Measurements from ENCODE around the gene HHAT. TPM values are rescaled to one million over a fixed set of nuclear protein-coding genes. Genes with fewer than 3 reads are reported as not detected.
A peak's percentile ranks its signal among the peaks of the same experiment; 100 is the strongest.

HHAT gene
- total RNA-seq, 2 donors from 2014 or later, result 4.5 to 4.6 TPM

DNA sequence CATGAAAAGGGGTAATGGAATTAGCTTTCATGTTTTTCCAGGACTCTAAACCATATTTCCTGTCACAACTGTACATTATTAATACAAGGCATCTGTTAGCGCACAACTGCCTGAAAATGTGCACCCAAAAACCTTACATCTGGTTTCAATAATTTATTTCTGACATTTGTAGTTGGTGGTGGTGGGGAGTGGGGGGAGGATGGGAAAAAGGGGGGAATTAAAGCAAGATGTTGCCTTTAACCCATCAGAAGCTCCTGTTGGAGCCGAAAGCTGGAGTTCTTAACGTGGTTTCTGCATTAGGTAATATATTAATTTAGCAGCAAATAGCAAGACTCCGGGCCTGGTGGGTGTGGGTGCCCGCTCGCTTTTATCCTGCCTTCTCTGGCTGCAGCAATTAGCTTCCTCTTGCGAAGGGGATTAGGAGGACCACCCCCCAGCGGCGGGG is 36.9 kb upstream of the HHAT start:
- peaks cover 22 to 46% of the 10 kb centered on the region in 2 donors for H3K4me1 ChIP-seq (ENCODE audit: control insufficient read depth in 1 of 2, low read depth in 2 of 2)
- no peaks in the 10 kb centered on the region for H3K27me3 ChIP-seq (replicated peaks; ENCODE audit: insufficient read depth)
- TF ChIP-seq, protein P1, sequence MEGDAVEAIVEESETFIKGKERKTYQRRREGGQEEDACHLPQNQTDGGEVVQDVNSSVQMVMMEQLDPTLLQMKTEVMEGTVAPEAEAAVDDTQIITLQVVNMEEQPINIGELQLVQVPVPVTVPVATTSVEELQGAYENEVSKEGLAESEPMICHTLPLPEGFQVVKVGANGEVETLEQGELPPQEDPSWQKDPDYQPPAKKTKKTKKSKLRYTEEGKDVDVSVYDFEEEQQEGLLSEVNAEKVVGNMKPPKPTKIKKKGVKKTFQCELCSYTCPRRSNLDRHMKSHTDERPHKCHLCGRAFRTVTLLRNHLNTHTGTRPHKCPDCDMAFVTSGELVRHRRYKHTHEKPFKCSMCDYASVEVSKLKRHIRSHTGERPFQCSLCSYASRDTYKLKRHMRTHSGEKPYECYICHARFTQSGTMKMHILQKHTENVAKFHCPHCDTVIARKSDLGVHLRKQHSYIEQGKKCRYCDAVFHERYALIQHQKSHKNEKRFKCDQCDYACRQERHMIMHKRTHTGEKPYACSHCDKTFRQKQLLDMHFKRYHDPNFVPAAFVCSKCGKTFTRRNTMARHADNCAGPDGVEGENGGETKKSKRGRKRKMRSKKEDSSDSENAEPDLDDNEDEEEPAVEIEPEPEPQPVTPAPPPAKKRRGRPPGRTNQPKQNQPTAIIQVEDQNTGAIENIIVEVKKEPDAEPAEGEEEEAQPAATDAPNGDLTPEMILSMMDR (IDR thresholded peaks at IDR 0.05), result no peak
- H3K36me3 ChIP-seq, result no peaks in the 10 kb centered on the region
- H3K27ac ChIP-seq, result peak overlapping the region; percentile 88 to 95
- H3K9me3 ChIP-seq, result no peaks in the 10 kb centered on the region
- ATAC-seq (ENCODE audit: insufficient number of reproducible peaks, low FRiP score, low read depth), result no peak
- peak overlapping the region; percentile 64 for H3K4me3 ChIP-seq
- DNase-seq (ENCODE audit: low spot score), result no peak

DNA sequence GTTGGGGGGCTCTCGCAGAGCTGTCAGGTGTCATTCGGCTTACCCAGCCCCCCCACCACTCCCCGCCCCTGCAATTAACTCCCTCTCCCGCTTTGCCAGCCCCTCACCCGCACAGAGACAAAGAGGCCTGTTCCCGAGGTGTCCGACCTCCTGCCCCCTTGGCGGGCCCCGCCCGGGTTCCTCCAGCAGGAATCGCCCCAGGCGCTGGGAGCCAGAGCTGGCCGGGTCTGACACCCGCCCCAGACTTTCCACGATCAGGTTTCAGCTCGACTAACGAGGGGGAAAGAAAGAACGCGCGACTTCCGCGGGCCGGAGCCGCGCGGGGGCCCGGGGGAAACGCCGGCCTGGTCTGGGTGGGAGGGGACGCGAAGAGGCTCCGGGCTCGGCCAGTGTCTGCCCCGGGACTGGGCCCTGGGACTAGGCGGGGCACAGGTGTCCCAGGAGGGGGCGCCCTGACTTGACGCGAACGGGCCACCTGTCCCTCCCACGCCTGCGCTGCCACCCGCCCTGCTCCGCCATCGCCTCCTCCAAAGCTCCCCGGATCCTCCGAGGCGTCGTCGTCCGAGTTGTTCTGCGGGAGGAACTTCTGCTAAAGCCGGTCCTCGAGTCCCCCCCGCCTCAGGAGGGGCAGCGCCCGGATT is 36.4 kb upstream of the HHAT start:
- H3K27ac ChIP-seq, result peak overlapping the region; percentile 88 to 95
- no peaks in the 10 kb centered on the region for H3K36me3 ChIP-seq
- H3K4me1 ChIP-seq (ENCODE audit: control insufficient read depth in 1 of 2, low read depth in 2 of 2), result peaks cover 22 to 46% of the 10 kb centered on the region in 2 donors
- H3K27me3 ChIP-seq (replicated peaks; ENCODE audit: insufficient read depth), result no peaks in the 10 kb centered on the region
- H3K9me3 ChIP-seq, result no peaks in the 10 kb centered on the region
- TF ChIP-seq, protein P1 (IDR thresholded peaks at IDR 0.05), result no peak
- no peak for DNase-seq (ENCODE audit: low spot score)
- ATAC-seq (ENCODE audit: insufficient number of reproducible peaks, low FRiP score, low read depth), result no peak
- H3K4me3 ChIP-seq, result peak overlapping the region; percentile 64

DNA sequence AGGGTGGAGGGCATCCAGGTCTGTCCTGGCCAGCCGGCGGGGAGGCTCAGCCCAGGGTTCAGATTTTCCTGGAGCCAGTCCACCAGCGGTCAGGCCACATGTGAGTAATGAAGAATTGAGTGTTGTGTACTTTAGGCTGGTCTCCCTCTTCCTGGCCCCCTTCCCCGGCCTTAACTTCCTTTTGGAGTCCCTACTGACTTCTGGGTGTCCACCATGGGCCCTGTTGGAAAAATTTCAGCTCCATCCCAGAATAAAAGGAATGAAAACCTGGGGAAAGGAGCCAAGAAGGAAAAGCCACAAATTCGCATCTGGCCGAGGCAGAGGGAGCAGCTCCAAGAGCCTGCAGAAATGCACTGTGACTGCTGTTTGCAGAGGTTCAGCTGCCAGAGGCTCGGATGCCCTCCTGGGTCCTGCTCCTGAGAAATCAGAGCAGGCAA is 35.5 kb upstream of the HHAT start:
- DNase-seq (ENCODE audit: low spot score), result peak; percentile 13
- Histone ChIP-seq H3K4me3 (peak overlapping the region; percentile 64), H3K4me1 (ENCODE audit: control insufficient read depth in 1 of 2, low read depth in 2 of 2) (peaks cover 22 to 46% of the 10 kb centered on the region in 2 donors), H3K27me3 (replicated peaks; ENCODE audit: insufficient read depth) (no peaks in the 10 kb centered on the region), H3K27ac (peak overlapping the region; percentile 88 to 95), H3K9me3 (no peaks in the 10 kb centered on the region), H3K36me3 (no peaks in the 10 kb centered on the region)
- peak; percentile 41 for ATAC-seq (ENCODE audit: insufficient number of reproducible peaks, low FRiP score, low read depth)
- TF ChIP-seq, protein P1 (IDR thresholded peaks at IDR 0.05), result no peak

DNA sequence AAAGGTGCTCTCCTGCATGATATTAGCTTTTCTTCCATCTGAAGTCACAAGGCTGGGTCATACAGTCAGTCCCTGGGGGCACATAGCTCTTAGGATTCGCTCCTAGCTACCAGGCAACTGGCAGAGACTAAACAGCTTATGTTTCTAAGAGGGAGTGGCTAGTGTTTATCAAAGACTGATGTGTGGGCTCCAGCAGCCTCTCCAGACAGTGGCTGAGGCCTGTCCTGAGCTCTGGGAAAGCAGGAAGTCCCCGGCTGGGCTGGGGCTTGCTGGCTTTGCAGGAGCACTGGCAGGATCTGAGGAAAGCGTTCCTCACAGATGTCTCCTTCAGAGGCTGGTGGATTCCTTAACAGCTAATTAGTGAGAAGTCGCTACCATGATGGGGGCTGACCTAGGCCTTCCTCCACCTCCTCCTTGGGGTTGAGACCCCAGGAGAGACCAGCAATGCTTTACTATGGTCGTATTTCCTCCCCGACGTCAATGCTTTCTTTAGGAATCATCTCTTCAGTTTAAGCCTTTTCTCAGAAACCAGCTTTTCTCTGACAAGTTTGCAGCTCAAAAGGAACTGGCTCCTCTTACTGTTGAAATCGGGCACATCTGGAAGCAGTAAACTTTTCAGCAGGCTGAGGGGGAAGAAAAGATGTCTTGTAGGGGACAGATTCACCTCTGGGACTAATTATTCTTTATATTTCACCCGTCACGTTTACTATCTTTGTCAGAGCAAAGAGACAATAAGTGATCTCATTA is 33.5 kb upstream of the HHAT start:
- ATAC-seq (ENCODE audit: insufficient number of reproducible peaks, low FRiP score, low read depth) (no peak), DNase-seq (ENCODE audit: low spot score) (no peak)
- Histone ChIP-seq H3K36me3 (no peaks in the 10 kb centered on the region), H3K9me3 (no peaks in the 10 kb centered on the region), H3K27me3 (replicated peaks; ENCODE audit: insufficient read depth) (no peaks in the 10 kb centered on the region), H3K27ac (peak overlapping the region; percentile 88 to 95), H3K4me3 (no peak overlapping the region), H3K4me1 (ENCODE audit: control insufficient read depth in 1 of 2, low read depth in 2 of 2) (peaks cover 22 to 46% of the 10 kb centered on the region in 2 donors)
- TF ChIP-seq, protein P1 (IDR thresholded peaks at IDR 0.05), result no peak

DNA sequence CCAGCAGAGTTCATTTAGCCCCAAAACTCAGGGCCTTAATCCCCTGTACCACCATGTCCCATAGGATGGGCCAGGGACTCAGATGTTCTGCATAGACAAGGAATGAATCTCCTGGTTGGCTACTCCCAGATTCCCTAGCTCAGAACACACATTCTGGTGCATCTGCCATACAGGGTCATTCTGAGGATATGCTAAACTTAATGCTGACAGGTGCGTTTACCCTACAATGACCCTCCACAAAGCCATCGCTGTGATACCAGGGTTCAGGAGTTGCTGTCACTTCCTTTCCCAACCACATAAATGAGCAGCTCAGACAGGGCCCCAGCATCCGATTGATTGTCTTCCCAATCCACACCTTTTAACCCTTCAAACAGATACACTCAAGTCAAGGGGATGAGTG is 32.0 kb upstream of the HHAT start:
- TF ChIP-seq, protein P1 (IDR thresholded peaks at IDR 0.05), result no peak
- H3K36me3 ChIP-seq, result no peaks in the 10 kb centered on the region
- H3K27ac ChIP-seq, result no peak overlapping the region
- H3K9me3 ChIP-seq, result no peaks in the 10 kb centered on the region
- no peak for DNase-seq (ENCODE audit: low spot score)
- H3K4me3 ChIP-seq, result no peak overlapping the region
- H3K27me3 ChIP-seq (replicated peaks; ENCODE audit: insufficient read depth), result no peaks in the 10 kb centered on the region
- no peak for ATAC-seq (ENCODE audit: insufficient number of reproducible peaks, low FRiP score, low read depth)
- H3K4me1 ChIP-seq (ENCODE audit: control insufficient read depth in 1 of 2, low read depth in 2 of 2), result peaks cover 19 to 48% of the 10 kb centered on the region in 2 donors

Data from thoracic aorta (tissue), 2 donors.